Mesothelial cell of epicardium (in vitro differentiated cells): ENCODE data around the gene WASF1. TPM values are rescaled to one million over a fixed set of nuclear protein-coding genes. Genes with fewer than 3 reads are reported as not detected.

ENCODE experiments used
- DNase-seq, 2 experiments: peaks; one replicate each; pipeline ENCODE4 v3.0.0; 2021; ENCODE audit warnings: low spot score in 2 of 2; ENCODE audit not compliant: unreplicated experiment in 2 of 2
- H3K27ac Mint-ChIP-seq: 2 replicates; pipeline ENCODE4 v1.8.0; 2021; ENCODE audit warnings: mixed read lengths
- H3K27me3 Mint-ChIP-seq: 2 replicates; pipeline ENCODE4 v1.8.0; 2021; ENCODE audit warnings: low read depth, mixed read lengths
- H3K36me3 Mint-ChIP-seq: 2 replicates; pipeline ENCODE4 v1.8.0; 2021; ENCODE audit warnings: mixed read lengths
- H3K4me1 Mint-ChIP-seq: 2 replicates; pipeline ENCODE4 v1.8.0; 2021; ENCODE audit warnings: mixed read lengths
- H3K4me3 Mint-ChIP-seq: 2 replicates; pipeline ENCODE4 v1.8.0; 2021; ENCODE audit warnings: mild to moderate bottlenecking, moderate library complexity, mixed read lengths
- H3K9me3 Mint-ChIP-seq: 2 replicates; pipeline ENCODE4 v1.8.0; 2021; ENCODE audit warnings: mixed read lengths
- total RNA-seq: library from RNA; stranded (reverse); gene quantifications from 3 replicates; pipeline ENCODE4 v1.2.1, GENCODE V29; 2021
- TF ChIP-seq, protein P1 (sequence below): fragments of 200-600 bp; sonication (generic); IDR thresholded peaks from one replicate; pipeline ENCODE4 v1.5.0; 2021; ENCODE audit warnings: antibody characterized with exemption; ENCODE audit not compliant: unreplicated experiment

Gene WASF1
- 66.6 to 73.0 TPM (median 71.3 TPM) in 3 replicates for total RNA-seq

DNA sequence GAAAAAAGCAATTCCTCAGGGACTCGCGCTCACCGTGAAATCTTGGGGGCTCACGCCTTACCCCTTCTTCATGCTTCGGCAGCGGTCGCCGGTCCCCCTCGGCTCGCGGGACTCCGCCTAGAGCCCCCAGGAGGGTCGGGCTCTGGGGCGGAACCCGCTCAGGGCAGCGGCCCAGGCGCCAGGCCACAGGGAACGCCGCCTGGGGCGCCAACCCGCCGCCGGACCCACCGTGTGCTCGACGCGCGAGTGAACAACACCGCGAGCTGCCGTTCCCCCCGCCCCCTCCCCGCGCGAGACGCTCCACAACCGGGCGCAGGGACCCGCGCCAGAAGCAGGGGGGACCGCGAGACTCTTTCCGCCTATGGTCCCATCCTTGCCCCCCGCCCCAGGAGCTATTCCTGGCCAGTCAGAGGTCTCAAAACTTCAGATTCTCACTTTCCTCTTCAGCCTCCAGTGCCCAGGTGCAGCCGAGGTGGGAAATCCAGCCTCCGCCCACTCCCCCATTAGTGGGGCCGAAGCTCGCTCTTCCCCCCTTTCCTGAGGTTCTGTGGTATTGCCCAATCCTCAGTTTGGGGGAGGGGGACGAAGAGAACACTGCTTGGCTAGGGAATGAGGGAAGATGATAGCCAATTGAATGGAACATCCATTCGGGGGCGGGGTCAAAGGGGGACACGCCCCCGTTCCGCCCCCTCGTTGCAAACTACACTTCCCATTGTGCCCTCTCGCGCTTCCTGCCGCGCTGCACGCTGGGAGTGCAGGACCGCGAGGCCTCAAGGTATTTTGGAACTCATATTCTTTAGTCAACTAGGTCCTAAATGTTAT, at the start of gene WASF1:
WASF1 (minus strand) TSS at position 265 of the 822 bp plus-strand sequence. CDS start 52,069 bp downstream, outside the sequence.
- TF ChIP-seq, protein P1, sequence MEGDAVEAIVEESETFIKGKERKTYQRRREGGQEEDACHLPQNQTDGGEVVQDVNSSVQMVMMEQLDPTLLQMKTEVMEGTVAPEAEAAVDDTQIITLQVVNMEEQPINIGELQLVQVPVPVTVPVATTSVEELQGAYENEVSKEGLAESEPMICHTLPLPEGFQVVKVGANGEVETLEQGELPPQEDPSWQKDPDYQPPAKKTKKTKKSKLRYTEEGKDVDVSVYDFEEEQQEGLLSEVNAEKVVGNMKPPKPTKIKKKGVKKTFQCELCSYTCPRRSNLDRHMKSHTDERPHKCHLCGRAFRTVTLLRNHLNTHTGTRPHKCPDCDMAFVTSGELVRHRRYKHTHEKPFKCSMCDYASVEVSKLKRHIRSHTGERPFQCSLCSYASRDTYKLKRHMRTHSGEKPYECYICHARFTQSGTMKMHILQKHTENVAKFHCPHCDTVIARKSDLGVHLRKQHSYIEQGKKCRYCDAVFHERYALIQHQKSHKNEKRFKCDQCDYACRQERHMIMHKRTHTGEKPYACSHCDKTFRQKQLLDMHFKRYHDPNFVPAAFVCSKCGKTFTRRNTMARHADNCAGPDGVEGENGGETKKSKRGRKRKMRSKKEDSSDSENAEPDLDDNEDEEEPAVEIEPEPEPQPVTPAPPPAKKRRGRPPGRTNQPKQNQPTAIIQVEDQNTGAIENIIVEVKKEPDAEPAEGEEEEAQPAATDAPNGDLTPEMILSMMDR = no peak
- Mint-ChIP-seq H3K9me3 (no peaks in the 10 kb centered on the region), H3K27ac (peak within 1 kb of the TSS; percentile 70), H3K36me3 (no peaks in the 10 kb centered on the region), H3K27me3 (no peaks in the 10 kb centered on the region), H3K4me1 (peaks cover 19% of the 10 kb centered on the region), H3K4me3 (peak within 1 kb of the TSS; percentile 75)
- peak; percentile 92 to 95 for DNase-seq

DNA sequence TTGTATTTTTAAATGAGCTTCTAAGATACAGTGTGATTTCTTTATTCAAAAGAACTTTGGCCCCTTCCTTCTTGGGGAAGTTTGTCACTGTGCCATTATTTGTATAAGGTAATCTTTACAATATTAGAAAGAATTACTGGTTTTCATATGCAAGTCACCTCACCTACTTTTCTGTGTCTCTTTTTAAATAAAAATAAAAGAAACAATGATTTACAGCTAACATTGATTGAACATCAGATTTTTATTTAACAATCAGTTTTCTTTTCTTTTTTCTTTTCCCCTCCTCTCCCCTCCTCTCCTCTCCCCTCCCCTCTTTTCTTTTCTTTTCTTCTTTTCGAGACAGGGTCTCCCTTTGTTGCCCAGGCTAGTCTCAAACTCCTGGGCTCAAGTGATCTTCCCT, 46.8 kb upstream of the WASF1 start:
- H3K4me3 Mint-ChIP-seq = no peak overlapping the region
- H3K9me3 Mint-ChIP-seq = no peaks in the 10 kb centered on the region
- H3K36me3 Mint-ChIP-seq = peaks cover 38% of the 10 kb centered on the region
- H3K4me1 Mint-ChIP-seq = no peaks in the 10 kb centered on the region
- no peak for DNase-seq
- TF ChIP-seq, protein P1 = no peak
- no peak overlapping the region for H3K27ac Mint-ChIP-seq
- no peaks in the 10 kb centered on the region for H3K27me3 Mint-ChIP-seq

DNA sequence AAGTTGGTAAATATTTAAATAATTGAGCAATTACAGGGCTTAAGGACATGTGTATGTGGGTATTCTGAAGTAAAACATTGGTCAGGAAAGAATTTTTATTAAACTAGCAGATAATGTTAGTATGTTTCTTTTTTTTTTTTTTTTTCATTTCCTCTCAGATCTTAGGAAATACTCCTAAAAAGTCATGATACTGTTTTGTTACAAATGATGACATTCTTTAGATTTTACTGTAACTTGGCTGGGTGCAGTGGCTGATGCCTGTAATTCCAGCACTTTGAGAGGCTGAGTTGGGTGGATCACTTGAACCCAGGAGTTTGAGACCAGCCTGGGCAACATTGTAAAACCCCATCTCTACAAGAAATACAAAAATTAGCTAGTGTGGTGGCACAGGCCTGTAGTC, 42.3 kb upstream of the WASF1 start:
- Mint-ChIP-seq H3K4me1 (no peaks in the 10 kb centered on the region), H3K4me3 (no peak overlapping the region), H3K9me3 (no peaks in the 10 kb centered on the region), H3K27ac (no peak overlapping the region), H3K36me3 (peaks cover 46% of the 10 kb centered on the region), H3K27me3 (no peaks in the 10 kb centered on the region)
- TF ChIP-seq, protein P1 = no peak
- no peak for DNase-seq

DNA sequence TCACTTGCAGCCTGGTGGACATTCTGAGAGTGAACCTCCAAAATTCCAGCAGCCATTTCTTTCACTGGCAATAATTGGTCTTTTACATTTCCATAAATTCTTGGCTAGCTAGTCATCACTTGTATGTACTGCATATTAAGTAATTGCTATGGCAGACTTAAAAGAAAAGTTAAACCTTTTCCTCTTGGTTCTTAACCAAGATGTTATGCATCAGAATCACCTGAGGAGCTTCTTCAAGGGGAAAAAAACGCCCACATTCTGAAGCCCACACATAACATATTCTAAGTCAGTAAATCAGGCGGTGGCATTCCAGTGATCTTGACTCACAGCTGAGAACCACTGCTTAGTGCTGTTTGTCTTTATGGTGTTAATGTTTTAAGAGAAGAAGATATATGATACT, 37.8 kb upstream of the WASF1 start:
- H3K36me3 Mint-ChIP-seq = peaks cover 46% of the 10 kb centered on the region
- no peak overlapping the region for H3K4me3 Mint-ChIP-seq
- DNase-seq = no peak
- no peaks in the 10 kb centered on the region for H3K9me3 Mint-ChIP-seq
- TF ChIP-seq, protein P1 = no peak
- no peaks in the 10 kb centered on the region for H3K4me1 Mint-ChIP-seq
- no peaks in the 10 kb centered on the region for H3K27me3 Mint-ChIP-seq
- H3K27ac Mint-ChIP-seq = no peak overlapping the region

DNA sequence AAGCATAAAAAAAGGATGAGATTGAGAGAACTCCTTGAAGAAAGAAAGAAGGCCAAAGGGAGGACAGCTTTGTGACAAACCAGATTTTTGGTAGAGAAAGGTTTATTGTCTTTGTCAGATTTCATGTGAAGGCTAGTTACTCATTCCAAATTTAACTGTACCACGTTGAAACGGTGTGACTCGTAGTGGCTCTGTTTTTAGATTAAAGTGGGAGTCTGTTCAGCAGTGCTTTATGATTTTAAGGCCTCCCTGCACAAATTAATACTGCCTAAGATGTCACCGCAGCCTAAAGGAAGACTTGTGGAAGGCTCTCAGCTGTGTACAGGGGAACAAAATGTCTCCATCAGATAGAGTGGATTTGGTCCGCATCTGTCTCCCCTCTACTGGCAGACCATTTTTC, 36.7 kb upstream of the WASF1 start:
- Mint-ChIP-seq H3K4me3 (no peak overlapping the region), H3K36me3 (peaks cover 50% of the 10 kb centered on the region), H3K4me1 (no peaks in the 10 kb centered on the region), H3K9me3 (no peaks in the 10 kb centered on the region), H3K27me3 (no peaks in the 10 kb centered on the region), H3K27ac (no peak overlapping the region)
- TF ChIP-seq, protein P1 = no peak
- no peak for DNase-seq
